22Rv1 (cell line): ENCODE results near the gene AGMO.

Experiments used
- ZFX ChIP-seq: fragments of 450-650 bp; IDR thresholded peaks from 2 replicates; pipeline ENCODE4 v1.6.1; 2017; ENCODE audit warnings: antibody characterized with exemption, borderline replicate concordance
- TF ChIP-seq, protein P1 (sequence below): fragments of 450-650 bp; IDR thresholded peaks from 2 replicates; pipeline ENCODE4 v1.5.1; 2017; ENCODE audit warnings: mild to moderate bottlenecking

DNA sequence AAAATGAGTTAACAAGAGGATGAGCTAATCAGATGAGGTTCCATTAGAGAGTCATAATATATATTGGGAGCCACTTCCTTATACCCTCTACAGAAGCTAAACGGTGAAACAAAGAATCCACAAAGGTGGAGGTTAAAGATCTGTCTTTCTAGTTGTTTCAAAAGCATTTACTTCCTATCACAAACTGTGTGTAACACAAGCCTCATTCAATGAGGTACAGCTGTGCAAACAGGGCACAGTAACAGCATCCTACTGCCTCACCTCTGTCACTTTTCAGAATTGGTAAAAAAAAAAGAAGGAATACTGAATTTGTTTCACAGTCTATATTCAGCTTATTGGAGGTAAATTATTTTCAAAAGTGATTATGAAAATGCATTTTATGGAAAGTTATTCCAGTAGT is 128.7 kb downstream of the AGMO start:
- no peak for TF ChIP-seq ZFX
- TF ChIP-seq, protein P1, sequence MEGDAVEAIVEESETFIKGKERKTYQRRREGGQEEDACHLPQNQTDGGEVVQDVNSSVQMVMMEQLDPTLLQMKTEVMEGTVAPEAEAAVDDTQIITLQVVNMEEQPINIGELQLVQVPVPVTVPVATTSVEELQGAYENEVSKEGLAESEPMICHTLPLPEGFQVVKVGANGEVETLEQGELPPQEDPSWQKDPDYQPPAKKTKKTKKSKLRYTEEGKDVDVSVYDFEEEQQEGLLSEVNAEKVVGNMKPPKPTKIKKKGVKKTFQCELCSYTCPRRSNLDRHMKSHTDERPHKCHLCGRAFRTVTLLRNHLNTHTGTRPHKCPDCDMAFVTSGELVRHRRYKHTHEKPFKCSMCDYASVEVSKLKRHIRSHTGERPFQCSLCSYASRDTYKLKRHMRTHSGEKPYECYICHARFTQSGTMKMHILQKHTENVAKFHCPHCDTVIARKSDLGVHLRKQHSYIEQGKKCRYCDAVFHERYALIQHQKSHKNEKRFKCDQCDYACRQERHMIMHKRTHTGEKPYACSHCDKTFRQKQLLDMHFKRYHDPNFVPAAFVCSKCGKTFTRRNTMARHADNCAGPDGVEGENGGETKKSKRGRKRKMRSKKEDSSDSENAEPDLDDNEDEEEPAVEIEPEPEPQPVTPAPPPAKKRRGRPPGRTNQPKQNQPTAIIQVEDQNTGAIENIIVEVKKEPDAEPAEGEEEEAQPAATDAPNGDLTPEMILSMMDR = no peak
